ENCODE measurements around the gene LENG8. TPM values are rescaled to one million over a fixed set of nuclear protein-coding genes. Genes with fewer than 3 reads are reported as not detected.

LENG8 gene
- total and polyA plus RNA-seq, 2 of the 4 experiments (the other 2 are of a cell fraction), result 21.1 to 93.9 TPM

GRCh38 chr19:54477650-54478049 is 28.7 kb downstream of the LENG8 start:
- Histone ChIP-seq H3K9me3 (ENCODE audit: control insufficient read depth, insufficient read depth, low read length) (no peaks in the 10 kb centered on the region), H2BK120ac (ENCODE audit: low read depth, low read length) (no peak overlapping the region), H3K4me3 (ENCODE audit: insufficient read depth, low read depth, low read length) (no peak overlapping the region), H4K8ac (ENCODE audit: low read depth in 2 of 2, low read length in 2 of 2) (no peak overlapping the region), H4K20me1 (ENCODE audit: insufficient read depth, low read length) (no peaks in the 10 kb centered on the region), H2BK20ac (ENCODE audit: low read depth, low read length) (no peak overlapping the region), H2BK15ac (ENCODE audit: low read depth, low read length) (no peak overlapping the region), H3K23ac (ENCODE audit: low read depth, low read length) (no peak overlapping the region), H3K18ac (ENCODE audit: low read depth, low read length) (no peak overlapping the region), H3K4me2 (ENCODE audit: low read depth, low read length) (no peak overlapping the region), H3K36me3 (ENCODE audit: control insufficient read depth, insufficient read depth, low read length) (no peaks in the 10 kb centered on the region), H4K91ac (ENCODE audit: insufficient read depth, low read depth, low read length) (no peak overlapping the region), H3K9me1 (ENCODE audit: insufficient read depth, low read length) (peaks cover 4% of the 10 kb centered on the region; the same call in 1 of the 2 replicates), H3K4me1 (ENCODE audit: control insufficient read depth, insufficient read depth, low read length) (peaks cover 7% of the 10 kb centered on the region), H3K27ac (ENCODE audit: insufficient read depth, low read length) (no peak overlapping the region), H2AFZ (replicated peaks; ENCODE audit: low read length, poor library complexity) (peak overlapping the region; percentile 21), H3K4ac (ENCODE audit: low read depth, low read length) (no peak overlapping the region), H2AK9ac (replicated peaks; ENCODE audit: low read depth, low read length, poor library complexity) (no peak overlapping the region), H4K5ac (ENCODE audit: low read depth, low read length) (no peak overlapping the region), H3K14ac (replicated peaks; ENCODE audit: low read depth, low read length) (no peak overlapping the region), H2AK5ac (ENCODE audit: low read depth, low read length) (no peak overlapping the region), H3K9ac (ENCODE audit: low read depth, low read length) (no peak overlapping the region), H3K27me3 (ENCODE audit: control insufficient read depth, insufficient read depth, low read length) (0 out of 2 replicates have a peak, but pooled peaks cover 2% of the 10 kb centered on the region), H2BK5ac (ENCODE audit: low read depth, low read length, poor library complexity, severe bottlenecking) (no peak overlapping the region), H3K79me1 (ENCODE audit: low read depth in 1 of 2, low read length in 2 of 2) (no peaks in the 10 kb centered on the region), H3K56ac (ENCODE audit: extremely low read depth, insufficient read depth, low read length) (no peak overlapping the region)
- ChIA-PET CTCF (interaction anchor here (1.0 kb wide), 1 partner anchor 12 kb away, joined by 4 read pairs; no protein-coding TSS in a partner anchor), POLR2A (ENCODE audit: unreplicated experiment) (no interaction called here)
- in situ Hi-C loops (cut with MboI; ENCODE audit: low sequenced_read_pairs) (no loop called here), intact Hi-C loops (cut with micrococcal nuclease) (loop anchor here (10.0 kb wide), 1 partner anchor 587 kb away; the partner anchor contains the start of gene RDH13), dilution Hi-C loops (cut with HindIII; ENCODE audit: low sequenced_read_pairs, unreplicated experiment) (no loop called here)
- WGBS, 2 experiments (ENCODE audit: extremely low coverage in 2 of 2, insufficient read length in 1 of 2), result 100% methylated on average over 2 of the region's 3 CpGs; no CpG with 5 or more reads in 1 of the 2 experiments
- ATAC-seq (ENCODE audit: low read depth) (no peak), DNase-seq (no peak)
- no TSS peak for BruUV-seq (replicated peaks)
- TF ChIP-seq CTCF (conservative IDR thresholded peaks at IDR 0.05; ENCODE audit: low read depth, low read length) (0 out of 2 replicates have a peak, but pooled peaks have one; percentile 12), BHLHE40 (IDR thresholded peaks at IDR 0.05; ENCODE audit: low read depth, low read length) (no peak)

All from IMR-90 (cell line).